SW480 (cell line): ENCODE measurements around the gene RAB11FIP3.

Experiments used
- DNase-seq: peaks from one replicate; pipeline ENCODE4 v3.0.0-alpha.2; 2016; ENCODE audit warnings: low spot score

Gene RAB11FIP3

DNA sequence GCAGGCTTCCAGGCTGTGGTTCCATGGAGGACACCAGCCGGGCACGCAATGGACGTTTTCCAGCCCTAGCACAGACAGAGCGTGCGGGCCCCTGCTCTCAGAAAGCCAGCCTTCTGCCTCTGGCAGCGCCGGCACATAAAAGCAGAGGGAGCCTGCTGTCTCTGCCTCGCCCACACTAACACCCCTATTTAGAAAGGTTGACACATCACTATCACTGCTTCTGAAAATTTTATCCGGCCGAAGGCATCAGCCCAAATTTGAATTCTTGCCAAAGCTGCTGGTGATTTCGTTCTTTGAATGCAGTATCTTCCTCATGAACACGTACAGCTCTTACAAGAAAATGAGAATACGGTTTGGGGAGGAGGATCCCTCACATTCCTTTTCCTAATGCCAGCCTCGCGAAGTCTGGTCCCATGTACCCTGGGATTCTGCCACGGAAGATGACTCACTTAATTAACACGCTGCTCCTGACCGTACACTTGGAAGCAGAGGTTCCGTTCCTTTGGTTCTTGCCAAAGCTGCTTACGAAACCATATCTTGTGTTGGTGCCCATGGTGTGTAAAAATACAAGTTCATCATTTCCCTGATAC, 1.3 kb upstream of the RAB11FIP3 start:
- DNase-seq = peak; percentile 86

DNA sequence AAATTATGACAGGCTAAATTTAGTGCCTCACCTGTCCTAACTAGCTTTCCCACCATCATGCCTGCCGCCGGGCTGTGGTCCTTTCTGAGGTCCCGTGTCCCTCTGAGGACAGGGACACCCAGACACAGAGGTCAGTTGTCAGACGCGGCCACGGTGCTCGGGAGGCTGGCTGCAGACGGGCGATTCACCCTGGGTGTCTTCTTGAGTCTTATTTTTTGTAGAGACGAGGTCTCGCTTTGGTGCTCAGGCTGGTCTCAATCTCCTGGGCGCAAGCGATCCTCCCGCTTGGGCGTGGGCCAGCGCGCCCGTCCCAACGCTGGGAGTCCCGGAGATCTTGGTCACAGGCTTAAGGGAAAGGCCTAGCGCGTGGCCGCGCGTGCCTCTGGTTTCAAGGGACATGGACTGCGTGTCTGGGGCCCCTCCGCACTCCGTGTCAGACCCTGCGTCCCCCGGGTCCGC, 797 bp upstream of the RAB11FIP3 start:
- DNase-seq = peak; percentile 43

DNA sequence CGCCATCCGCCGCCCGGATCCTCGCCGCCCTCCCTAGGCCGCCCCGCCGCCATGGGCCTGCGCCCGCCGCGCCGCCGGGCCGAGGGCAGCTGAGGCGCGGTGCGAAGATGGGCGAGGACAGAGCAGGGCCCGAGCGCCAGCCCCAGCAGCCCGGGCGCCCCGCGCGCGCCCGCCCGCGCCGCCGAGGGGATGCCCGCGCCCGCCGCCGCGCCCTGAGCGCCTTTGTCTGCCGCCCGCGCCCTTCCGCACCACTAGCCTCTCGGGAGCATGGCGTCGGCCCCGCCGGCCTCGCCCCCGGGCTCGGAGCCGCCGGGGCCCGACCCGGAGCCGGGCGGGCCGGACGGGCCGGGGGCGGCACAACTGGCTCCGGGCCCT, 278 bp downstream of the RAB11FIP3 start:
- peak; percentile 32 for DNase-seq

DNA sequence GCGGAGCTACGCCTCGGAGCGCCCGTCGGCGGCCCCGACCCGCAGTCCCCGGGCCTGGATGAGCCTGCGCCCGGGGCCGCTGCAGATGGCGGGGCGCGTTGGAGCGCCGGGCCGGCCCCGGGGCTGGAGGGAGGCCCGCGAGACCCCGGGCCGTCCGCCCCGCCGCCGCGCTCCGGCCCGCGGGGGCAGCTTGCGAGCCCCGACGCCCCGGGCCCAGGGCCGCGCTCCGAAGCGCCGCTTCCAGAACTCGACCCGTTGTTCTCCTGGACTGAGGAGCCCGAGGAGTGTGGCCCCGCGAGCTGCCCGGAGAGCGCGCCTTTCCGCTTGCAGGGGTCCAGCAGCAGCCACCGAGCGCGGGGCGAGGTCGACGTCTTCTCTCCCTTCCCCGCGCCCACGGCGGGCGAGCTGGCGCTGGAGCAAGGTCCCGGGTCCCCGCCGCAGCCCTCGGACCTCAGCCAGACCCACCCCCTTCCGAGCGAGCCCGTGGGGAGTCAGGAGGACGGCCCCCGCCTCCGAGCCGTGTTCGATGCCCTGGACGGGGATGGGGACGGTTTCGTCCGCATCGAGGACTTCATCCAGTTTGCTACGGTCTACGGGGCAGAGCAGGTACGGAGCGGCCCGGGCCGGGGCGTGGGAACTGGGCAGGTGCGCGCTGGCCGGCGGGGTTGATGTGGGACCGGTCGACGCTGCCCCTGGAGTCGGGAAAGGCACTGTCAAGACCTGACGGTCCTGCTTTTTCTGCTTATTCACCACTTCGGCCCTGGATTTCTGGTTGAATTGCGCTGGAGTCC, 861 bp downstream of the RAB11FIP3 start:
- DNase-seq = peak; percentile 7

DNA sequence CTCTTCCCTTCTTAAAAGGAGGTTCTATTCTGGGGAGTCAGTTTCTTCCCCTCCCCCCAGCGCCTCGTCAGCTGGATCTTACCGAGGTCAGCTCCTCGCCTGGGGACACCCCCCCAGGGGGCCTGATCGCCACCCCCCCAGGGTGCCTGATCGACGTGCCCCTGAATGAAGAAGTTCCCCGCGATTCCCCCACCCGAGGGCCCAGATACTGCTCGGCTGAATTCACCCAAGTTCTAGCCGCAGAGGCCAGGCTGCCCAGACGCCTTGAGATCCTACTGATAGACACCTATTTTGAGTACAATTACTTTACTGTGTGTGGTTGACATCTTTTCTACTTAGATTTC, 1.4 kb downstream of the RAB11FIP3 start:
- DNase-seq = no peak

DNA sequence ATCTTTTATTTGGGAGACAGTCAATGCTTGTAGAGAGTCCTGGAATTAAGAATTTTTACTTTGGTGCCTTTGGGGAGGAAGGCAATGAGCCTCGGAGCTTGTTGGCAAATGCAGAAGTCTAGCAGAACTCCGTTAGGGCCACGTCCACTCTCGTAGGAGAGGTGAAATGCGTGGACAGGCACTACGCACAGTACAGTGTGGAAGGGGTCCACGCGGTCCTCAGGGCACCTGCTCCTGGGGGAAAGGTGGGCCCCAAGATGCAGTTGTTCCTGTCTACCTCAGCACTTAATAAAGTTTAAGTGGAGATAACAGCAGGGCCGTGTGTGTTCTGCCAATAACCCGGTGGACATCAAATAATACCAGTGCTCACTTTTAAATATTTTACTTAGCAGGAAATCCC, 1.8 kb downstream of the RAB11FIP3 start:
- no peak for DNase-seq

DNA sequence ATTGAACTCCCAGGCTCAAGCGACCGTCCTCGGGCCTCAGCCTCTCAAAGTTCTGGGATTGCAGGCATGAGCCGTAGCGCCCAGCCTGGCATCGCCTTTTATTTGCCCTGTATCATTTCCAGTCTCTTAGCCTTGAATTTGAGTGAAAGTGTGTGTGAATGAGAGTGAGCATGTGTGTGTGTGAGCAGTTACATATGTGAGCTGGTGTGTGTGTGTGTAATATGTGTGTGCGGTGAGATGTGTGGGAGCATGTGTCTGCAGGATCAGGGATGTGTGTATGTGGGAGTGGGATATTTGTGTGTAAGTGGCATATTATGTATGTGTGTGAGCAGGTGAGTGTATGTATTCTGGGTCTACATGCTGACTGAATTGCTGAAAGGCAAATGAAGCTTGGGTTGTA, 5.5 kb downstream of the RAB11FIP3 start:
- no peak for DNase-seq

DNA sequence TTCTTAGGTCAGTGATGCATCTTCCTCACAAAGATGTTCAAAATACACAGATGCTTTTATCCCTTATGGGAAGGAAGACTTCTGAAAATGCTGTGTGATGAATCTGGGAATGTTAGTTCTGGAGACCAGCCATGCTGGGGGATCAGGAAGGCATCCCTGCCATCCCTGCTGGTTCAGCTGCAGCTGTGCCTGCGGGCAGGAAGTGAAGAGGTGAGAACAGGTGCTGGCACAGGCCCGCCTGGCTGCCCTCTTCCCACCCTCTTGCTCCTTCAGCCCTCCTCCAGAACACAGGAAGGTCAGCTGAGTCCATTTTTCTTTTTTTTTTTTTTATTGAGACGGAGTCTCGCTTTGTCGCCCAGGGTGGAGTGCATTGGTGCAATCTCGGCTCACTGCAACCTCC, 15.2 kb downstream of the RAB11FIP3 start:
- DNase-seq = no peak

DNA sequence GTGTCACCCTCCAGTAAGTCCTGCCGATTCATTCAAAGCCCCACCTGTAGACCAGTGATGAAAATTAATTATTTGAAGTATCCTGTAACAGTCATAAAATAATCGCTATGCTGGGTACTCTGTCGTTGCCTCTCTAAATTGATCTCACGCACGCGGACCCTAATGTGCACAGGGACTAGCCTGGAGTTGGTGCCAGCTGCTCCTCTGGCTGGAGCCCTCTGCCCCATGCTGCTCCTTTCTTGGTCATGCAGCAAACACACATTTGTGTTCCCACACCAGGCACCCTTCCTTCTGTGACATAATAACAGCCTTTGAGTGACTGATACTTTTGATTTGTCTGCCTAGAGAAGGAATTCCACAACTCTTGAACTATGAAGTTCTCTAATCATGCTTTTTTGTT, 16.0 kb downstream of the RAB11FIP3 start:
- DNase-seq = no peak

DNA sequence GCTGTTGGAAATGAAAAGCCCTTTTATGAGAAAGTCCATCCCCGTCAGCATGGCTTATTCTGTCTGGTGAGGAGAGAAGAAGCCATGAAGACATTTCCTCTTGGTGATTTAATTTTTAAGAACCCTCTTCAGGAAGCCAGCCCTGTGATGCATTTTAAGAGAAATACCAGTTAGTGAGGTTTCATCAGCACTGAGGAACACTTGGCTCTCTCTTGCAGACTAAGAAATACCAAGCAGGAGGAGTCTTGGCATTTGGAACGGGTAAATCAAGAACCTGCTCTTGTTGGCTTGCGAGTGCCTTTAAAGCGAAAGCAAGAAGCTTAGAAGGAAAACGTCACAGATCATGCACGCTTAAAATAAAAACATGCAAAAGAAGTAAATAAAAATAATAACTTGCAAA, 17.5 kb downstream of the RAB11FIP3 start:
- no peak for DNase-seq

DNA sequence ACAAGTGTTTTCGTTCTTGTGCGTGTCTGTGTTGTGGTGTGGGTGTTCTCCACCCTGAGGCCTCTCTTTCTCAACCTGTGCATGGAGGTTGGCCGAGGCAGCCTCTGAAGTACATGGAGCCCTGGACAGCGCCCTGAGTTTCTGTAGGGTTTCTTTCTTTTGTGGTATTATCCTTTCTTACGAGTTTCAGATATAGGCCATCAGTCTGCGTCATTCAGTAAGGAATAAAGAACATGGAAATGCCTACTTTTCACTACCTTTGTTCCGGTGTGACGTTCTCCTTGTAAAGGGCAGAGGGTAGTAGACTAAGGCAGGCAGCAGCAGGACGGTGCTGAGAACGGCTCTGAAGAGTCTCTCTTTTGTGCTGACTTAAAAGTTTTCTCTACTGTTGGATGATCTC, 18.6 kb downstream of the RAB11FIP3 start:
- DNase-seq = no peak

DNA sequence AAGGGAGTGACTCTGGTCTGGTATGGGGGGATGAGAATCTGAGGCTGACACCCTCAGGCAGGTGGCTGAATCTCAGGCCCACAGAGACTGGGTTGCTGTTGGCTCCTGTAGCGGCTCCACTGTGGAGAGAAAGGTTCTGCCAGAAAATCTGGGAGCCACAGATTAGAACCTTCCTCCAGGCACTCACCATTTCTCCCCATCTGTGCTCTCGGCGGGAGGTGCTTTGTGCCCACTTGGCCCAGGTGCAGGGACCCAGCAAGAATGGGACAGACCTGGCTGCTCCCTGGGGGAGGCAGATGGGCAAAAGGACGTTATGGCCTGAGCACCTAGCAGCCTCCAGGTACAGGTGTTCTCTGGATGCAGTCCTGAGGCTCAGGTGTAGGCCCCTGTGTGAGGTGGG, 20.1 kb downstream of the RAB11FIP3 start:
- DNase-seq = no peak

DNA sequence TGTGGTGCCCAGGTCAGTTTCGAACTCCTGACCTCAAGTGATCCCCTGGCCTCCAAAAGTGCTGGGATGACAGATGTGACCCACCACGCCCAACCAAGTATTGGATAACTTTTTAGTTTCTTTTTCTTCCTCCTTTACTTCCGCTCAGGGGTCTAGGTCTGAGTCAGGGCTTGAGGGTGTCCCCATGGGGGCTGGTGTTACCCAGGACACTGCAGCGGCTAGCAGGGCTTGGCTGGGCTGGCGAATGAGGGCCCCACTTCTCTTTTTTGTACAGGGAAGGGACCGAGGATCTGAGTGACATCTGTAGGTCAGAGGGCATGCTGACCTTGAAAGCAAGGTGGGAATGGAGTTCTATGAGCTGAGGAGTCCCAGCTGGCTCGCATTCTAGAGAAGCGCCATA, 24.9 kb downstream of the RAB11FIP3 start:
- no peak for DNase-seq

DNA sequence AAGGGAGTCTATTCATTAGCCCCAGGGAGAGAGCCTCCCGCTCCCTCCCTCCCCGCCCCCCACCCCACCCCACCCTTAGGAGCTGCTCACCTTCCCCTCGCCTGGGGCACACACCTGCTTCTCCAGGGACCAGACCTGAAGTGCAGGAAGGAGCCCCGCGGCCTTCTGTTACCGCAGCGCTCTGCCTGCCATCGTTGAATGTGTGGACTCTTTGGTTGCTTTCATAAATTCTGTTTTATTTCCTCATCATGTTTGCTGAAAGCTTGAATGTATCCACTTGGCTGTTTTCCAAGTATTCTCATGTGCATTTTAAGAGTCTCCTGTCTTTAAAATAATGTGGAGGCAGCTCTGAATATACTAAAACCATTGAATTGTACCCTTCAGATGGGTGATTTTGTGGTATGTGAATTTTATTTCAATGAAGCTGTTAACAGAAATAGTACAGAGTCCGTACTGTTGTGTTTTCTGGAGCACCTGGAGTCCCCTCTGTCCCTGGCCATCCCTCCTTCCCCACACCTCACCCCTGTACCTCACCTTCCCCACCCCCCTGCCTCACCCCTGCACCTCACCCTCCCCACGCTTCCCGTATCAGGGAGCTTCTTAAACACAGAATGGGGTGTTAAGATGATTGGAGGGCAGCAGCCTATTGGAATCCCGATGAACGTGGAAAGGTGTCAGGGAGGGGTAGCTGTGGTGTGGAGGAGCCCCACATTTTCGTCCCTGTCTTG, 25.5 kb downstream of the RAB11FIP3 start:
- DNase-seq = no peak

DNA sequence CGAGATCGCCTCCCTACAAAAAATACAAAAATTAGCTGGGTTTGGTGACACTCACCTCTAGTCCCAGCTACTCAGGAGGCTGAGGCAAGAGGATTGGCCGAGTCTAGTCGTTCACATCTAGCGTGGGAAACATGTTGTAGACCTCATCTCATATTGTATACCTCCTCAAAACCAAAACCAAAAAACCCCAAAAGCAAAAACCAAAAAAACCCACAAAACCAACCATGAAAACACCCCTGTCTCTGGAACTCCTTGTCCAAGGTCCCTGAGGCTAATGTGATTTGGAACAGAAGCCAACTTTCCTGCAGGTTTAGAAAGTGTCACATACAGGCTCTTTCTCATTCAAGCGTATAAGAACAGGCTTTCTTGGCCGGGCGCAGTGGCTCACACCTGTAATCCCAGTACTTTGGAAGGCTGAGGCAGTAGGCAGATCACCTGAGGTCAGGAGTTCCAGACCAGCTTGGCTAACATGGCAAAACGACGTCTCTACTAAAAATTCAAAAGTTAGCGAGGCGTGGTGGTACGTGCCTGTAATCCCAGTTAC, 29.0 kb downstream of the RAB11FIP3 start:
- no peak for DNase-seq

DNA sequence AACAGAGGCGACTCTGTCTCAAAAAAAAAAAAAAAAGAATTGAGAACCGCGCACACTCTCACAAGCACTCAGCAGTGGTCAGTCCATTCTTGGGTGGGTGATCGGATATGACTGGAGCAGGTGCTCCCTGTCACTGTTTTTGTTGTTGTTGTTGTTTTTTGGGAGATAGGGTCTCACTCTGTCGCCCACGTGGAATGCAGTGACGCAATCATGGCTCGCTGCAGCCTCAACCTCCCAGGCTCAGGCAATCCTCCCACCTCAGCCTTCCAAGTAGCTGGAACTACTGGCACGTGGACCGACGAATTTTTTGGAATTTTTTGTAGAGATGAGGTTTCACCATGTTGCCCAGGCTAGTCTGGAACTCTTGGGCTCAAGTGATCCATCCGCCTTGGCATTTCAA, 30.0 kb downstream of the RAB11FIP3 start:
- DNase-seq = no peak

DNA sequence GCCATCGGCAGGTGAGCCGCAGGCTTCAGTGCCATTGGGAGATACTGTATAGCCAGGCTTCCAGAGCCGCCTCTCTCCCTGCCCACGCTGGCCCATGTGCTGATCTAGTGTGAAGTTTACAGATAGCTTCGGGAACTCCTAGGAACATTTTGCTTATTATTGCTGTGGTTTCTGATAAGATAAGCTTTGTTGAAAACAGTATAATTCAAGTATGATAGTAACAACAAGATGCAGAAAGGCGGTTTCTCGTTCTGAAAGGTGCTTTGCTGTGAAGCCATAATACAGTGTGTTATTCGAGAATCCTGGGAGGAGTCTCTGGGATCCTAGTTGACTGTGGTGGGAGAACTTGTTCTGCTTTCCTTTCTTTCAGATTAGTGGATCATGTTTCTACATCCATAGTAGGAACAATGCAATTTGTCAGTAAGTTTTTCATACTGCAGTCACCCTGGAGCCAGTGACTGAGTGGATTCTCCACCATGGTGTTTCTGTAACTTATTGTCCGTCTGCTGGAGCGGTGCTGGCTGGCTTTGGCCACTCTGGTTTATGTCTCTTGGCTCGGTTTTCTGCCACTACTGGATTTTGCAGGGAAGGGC, 31.5 kb downstream of the RAB11FIP3 start:
- DNase-seq = no peak

DNA sequence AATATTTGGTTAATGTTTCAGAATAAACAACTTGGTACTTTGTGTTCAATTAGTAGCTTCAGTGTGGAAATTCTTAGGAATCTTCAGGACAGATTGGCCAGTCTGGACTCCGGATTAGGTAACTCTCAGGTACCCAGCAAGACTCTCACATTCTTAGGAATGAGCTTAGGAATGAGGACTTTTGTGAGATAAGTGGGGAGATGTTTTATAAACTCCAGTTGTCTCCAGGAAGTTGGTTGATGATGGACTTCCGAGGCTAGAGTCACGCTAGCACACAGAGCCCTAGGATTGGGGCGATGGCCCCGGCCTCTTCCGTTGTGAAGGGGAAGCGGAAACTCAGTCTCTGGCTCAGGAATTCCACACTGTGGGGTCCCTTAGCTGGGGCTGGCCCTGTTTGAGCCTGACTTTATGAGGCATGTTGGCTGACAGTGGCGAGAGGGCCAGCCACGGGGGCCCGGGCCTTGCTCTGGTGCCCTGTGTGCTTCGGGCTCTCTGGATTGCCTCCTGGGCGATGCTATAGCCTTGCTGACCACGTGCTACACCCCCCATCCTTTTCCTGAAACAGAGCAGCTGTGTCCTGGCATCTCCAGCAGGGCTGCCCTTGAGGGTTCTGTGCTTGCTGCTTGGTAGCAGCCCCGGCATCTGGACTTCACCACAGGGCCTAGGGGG, 32.4 kb downstream of the RAB11FIP3 start:
- DNase-seq = peak; percentile 22

DNA sequence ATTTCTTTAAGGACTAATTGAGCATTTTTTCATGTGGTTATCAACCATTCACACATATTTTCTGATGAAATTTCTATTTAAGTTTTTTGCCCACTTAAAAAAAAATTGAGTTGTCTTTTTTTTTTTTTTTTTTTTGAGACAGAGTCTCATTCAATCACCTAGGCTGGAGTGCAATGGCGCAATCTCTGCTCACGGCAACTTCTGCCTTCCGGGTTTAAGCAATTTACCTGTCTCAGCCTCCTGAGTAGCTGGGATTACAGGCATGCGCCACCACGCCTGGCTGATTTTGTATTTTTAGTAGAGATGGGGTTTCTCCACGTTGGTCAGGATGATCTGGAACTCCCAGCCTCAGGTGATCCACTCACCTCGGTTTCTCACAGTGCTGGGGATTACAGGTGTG, 34.3 kb downstream of the RAB11FIP3 start:
- DNase-seq = no peak

DNA sequence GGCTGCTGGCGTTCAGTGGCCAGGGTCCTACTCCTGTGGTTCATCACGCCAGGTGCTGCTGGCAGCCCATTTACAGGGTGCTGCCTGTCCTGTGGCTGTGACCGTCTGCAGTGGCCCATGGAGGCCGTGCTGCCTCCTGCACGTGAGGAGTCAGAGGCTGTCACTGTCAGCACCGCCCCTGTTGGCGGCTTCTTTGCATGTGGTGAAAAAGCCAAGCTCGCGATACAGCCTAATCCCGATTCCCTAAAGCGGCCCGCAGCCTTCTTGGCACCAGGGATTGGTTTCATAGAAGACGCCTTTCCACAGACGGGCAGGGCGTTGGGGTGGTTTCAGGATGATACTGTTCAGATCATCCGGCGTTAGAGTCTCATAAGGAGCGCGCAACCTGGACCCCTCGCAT, 35.3 kb downstream of the RAB11FIP3 start:
- no peak for DNase-seq

DNA sequence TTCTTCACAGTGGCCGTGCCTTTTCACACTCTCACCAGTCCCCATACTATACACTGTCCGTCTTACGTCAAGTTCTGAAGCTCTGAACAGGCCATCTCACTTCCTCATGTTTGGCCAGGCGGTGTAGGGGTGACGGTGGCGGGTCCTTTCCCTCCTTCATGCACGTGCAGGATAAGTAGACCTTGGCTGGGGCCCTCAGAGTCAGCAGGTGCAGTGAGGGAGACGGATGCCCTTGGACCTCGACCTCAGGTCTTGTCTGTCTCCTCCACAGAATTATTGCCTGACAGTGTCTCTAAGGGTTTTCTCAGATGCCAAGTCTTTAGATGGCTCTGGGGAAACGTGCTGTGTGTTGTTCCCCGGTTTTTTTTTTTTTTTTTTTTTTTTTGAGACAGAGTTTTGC, 37.6 kb downstream of the RAB11FIP3 start:
- DNase-seq = no peak

DNA sequence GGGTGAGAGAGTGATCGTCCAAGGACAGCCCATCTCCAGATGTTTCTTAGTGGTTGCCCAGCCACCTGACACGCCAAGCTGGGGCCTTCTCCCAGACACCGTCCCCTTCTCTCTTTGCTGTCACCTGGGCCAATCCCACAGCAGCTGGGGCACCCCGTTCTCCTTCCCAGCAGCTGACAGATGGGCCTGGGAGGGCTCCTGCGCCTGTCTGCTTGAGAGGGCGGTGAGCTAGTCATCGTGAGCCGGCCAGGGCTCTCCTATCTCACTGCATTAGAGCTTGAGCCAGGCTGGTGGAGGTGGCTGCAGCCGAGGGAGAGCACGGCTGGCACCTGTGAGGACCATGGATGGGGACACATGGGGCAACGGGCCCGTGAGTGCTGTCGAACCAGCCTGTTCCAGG, 41.2 kb downstream of the RAB11FIP3 start:
- no peak for DNase-seq
